ENCODE data around the gene CBLB. TPM values are rescaled to one million over a fixed set of nuclear protein-coding genes. Genes with fewer than 3 reads are reported as not detected.

CBLB gene
- total and polyA plus RNA-seq, 9 of the 15 experiments (the other 6 are each of a cell fraction or from before 2014, with no cell fraction given) = 1.8 to 8.1 (median 5.3) TPM

- TF ChIP-seq BRCA1 (IDR thresholded peaks at IDR 0.05) (no peak), BRCA1 (CRISPR knock-in tag; IDR thresholded peaks at IDR 0.05) (no peak), ZNF778 (CRISPR knock-in tag; IDR thresholded peaks at IDR 0.05) (no peak), NELFE (IDR thresholded peaks at IDR 0.05; ENCODE audit: insufficient read depth, insufficient read length) (no peak), ARID1B (IDR thresholded peaks at IDR 0.05) (peak; percentile 51), IRF9 (tag; IDR thresholded peaks at IDR 0.05) (peak; percentile 59; the same call in 1 of the 2 replicates), LEF1 (IDR thresholded peaks at IDR 0.05) (no peak), CTBP1 (IDR thresholded peaks at IDR 0.05; ENCODE audit: borderline replicate concordance) (no peak), CREM (IDR thresholded peaks at IDR 0.05; ENCODE audit: low read depth) (0 out of 2 replicates have a peak, but pooled peaks have one; percentile 7), RERE (CRISPR knock-in tag; IDR thresholded peaks at IDR 0.05; ENCODE audit: borderline replicate concordance) (no peak), GATA2 (CRISPR knock-in tag; IDR thresholded peaks at IDR 0.05) (no peak), TCFL5 (CRISPR knock-in tag; conservative IDR thresholded peaks at IDR 0.05) (no peak), FOS (IDR thresholded peaks at IDR 0.05; ENCODE audit: extremely low read depth, insufficient read length) (peak; percentile 17), KHSRP (IDR thresholded peaks at IDR 0.05) (no peak), EHMT2 (IDR thresholded peaks at IDR 0.05) (peak; percentile 17; the same call in 1 of the 2 replicates), ZNF589 (CRISPR knock-in tag; IDR thresholded peaks at IDR 0.05; ENCODE audit: low read depth) (no peak), CREB1 (IDR thresholded peaks at IDR 0.05) (no peak), CREB1 (CRISPR knock-in tag; IDR thresholded peaks at IDR 0.05) (no peak), PCBP2 (IDR thresholded peaks at IDR 0.05; ENCODE audit: low read depth, low read length, poor library complexity, severe bottlenecking) (no peak), ZNF561 (CRISPR knock-in tag; conservative IDR thresholded peaks at IDR 0.05) (no peak), ATF3 (IDR thresholded peaks at IDR 0.05) (peak; percentile 98), ATF3 (CRISPR knock-in tag; conservative IDR thresholded peaks at IDR 0.05) (peak; percentile 70; the same call in 1 of the 2 replicates), ZNF12 (CRISPR knock-in tag; IDR thresholded peaks at IDR 0.05) (no peak), KLF1 (tag; IDR thresholded peaks at IDR 0.05) (no peak), RBM17 (IDR thresholded peaks at IDR 0.05; ENCODE audit: borderline replicate concordance, low read depth, low read length) (no peak)
Measured at GRCh38 chr3:105647047-105647446, 221.8 kb downstream of the CBLB start (continued).

All from K562 (cell line).